WTC11 (cell line): ENCODE results near the gene ZFAND3. TPM values are rescaled to one million over a fixed set of nuclear protein-coding genes. Genes with fewer than 3 reads are reported as not detected.

Experiments used
- ATAC-seq: fragments of 200-7000 bp; cut with Tn5 transposase; 2 replicates; pipeline ENCODE4 v1.10.0; 2021; ENCODE audit warnings: mild to moderate bottlenecking, moderate library complexity
- CTCF ChIA-PET: fragments of 300-600 bp; sonication (Branson Sonifier 250); formaldehyde crosslinking; loops from one replicate; lab custom pipeline; 2021; ENCODE audit warnings: antibody characterized with exemption; lab: Charles Lee
- POLR2A ChIA-PET: fragments of 350-600 bp; sonication (Branson Sonifier 250); formaldehyde crosslinking; loops from one replicate; lab custom pipeline; 2021; ENCODE audit warnings: antibody characterized with exemption; lab: Charles Lee
- DNase-seq: peaks from one replicate; pipeline ENCODE4 v3.0.0; 2021; ENCODE audit warnings: low spot score
- H3K27ac Mint-ChIP-seq: 2 replicates; pipeline ENCODE4 v1.8.0; 2021; ENCODE audit warnings: mixed read lengths
- H3K27me3 Mint-ChIP-seq: 2 replicates; pipeline ENCODE4 v1.8.0; 2021; ENCODE audit warnings: low read depth, mild to moderate bottlenecking, moderate library complexity, mixed read lengths
- H3K36me3 Mint-ChIP-seq: 2 replicates; pipeline ENCODE4 v1.8.0; 2021; ENCODE audit warnings: mixed read lengths
- H3K4me1 Mint-ChIP-seq: 2 replicates; pipeline ENCODE4 v1.8.0; 2022; ENCODE audit warnings: mixed read lengths
- H3K4me3 Mint-ChIP-seq: 2 replicates; pipeline ENCODE4 v1.8.0; 2021; ENCODE audit warnings: mild to moderate bottlenecking, moderate library complexity, mixed read lengths
- H3K9me3 Mint-ChIP-seq: 2 replicates; pipeline ENCODE4 v1.8.0; 2021; ENCODE audit warnings: mixed read lengths
- AFF4 ChIP-seq: sonication (generic); formaldehyde crosslinking; IDR thresholded peaks from 2 replicates; pipeline ENCODE4 v1.8.1; 2023; ENCODE audit warnings: mild to moderate bottlenecking, missing genetic modification reagents, borderline replicate concordance
- ATF2 ChIP-seq: sonication (generic); formaldehyde crosslinking; IDR thresholded peaks from 2 replicates; pipeline ENCODE4 v1.8.1; 2022; ENCODE audit warnings: low read depth, missing genetic modification reagents, borderline replicate concordance
- ATF6 ChIP-seq: sonication (generic); formaldehyde crosslinking; IDR thresholded peaks from 2 replicates; pipeline ENCODE4 v1.8.1; 2023; ENCODE audit warnings: mild to moderate bottlenecking, missing genetic modification reagents
- E2F1 ChIP-seq: sonication (generic); formaldehyde crosslinking; IDR thresholded peaks from 2 replicates; pipeline ENCODE4 v1.8.0; 2022; ENCODE audit warnings: mild to moderate bottlenecking, missing genetic modification reagents
- E2F5 ChIP-seq: sonication (generic); formaldehyde crosslinking; IDR thresholded peaks from 2 replicates; pipeline ENCODE4 v1.8.1; 2022; ENCODE audit warnings: mild to moderate bottlenecking, moderate library complexity, missing genetic modification reagents
- ERG ChIP-seq: fragments of 250-450 bp; sonication (Bioruptor Pico); IDR thresholded peaks from 2 replicates; pipeline ENCODE4 v1.8.0; 2021; ENCODE audit warnings: mild to moderate bottlenecking
- FOXP1 ChIP-seq: sonication (generic); formaldehyde crosslinking; IDR thresholded peaks from 2 replicates; pipeline ENCODE4 v1.8.0; 2022; ENCODE audit warnings: missing genetic modification reagents, mild to moderate bottlenecking, moderate library complexity, borderline replicate concordance
- GTF2I ChIP-seq: fragments of 250-450 bp; sonication (Bioruptor Pico); conservative IDR thresholded peaks from 2 replicates; pipeline ENCODE4 v1.4.0; 2021; ENCODE audit warnings: mild to moderate bottlenecking
- MLX ChIP-seq: sonication (generic); formaldehyde crosslinking; IDR thresholded peaks from 2 replicates; pipeline ENCODE4 v1.8.1; 2023; ENCODE audit warnings: mild to moderate bottlenecking, missing genetic modification reagents, moderate library complexity
- NR1H2 ChIP-seq: sonication (generic); formaldehyde crosslinking; IDR thresholded peaks from 2 replicates; pipeline ENCODE4 v1.9.0; 2021; ENCODE audit warnings: mild to moderate bottlenecking, moderate library complexity, missing genetic modification reagents
- SOX15 ChIP-seq: fragments of 250-450 bp; sonication (Bioruptor Pico); IDR thresholded peaks from 2 replicates; pipeline ENCODE4 v1.9.0; 2021; ENCODE audit warnings: mild to moderate bottlenecking
- TEAD4 ChIP-seq: sonication (generic); formaldehyde crosslinking; IDR thresholded peaks from 2 replicates; pipeline ENCODE4 v1.8.0; 2022; ENCODE audit warnings: mild to moderate bottlenecking, missing genetic modification reagents
- ZBTB21 ChIP-seq: sonication (generic); formaldehyde crosslinking; IDR thresholded peaks from 2 replicates; pipeline ENCODE4 v1.8.1; 2023; ENCODE audit warnings: mild to moderate bottlenecking, missing genetic modification reagents, borderline replicate concordance
- ZNF219 ChIP-seq: sonication (generic); formaldehyde crosslinking; IDR thresholded peaks from 2 replicates; pipeline ENCODE4 v1.8.0; 2023; ENCODE audit warnings: missing genetic modification reagents, mild to moderate bottlenecking, borderline replicate concordance
- ZNF396 ChIP-seq: fragments of 250-450 bp; sonication (Bioruptor Pico); IDR thresholded peaks from 2 replicates; pipeline ENCODE4 v1.8.0; 2021; ENCODE audit warnings: mild to moderate bottlenecking, moderate library complexity, borderline replicate concordance
- total RNA-seq: library from RNA; stranded (reverse); gene quantifications from 3 replicates; pipeline ENCODE4 v1.2.3, GENCODE V29; 2021
- TF ChIP-seq, protein P1 (sequence below): sonication (generic); formaldehyde crosslinking; IDR thresholded peaks from 2 replicates; pipeline ENCODE4 v1.8.0; 2023; ENCODE audit warnings: mild to moderate bottlenecking, missing genetic modification reagents

ZFAND3 gene
- total RNA-seq, 1 experiment from 2014 or later = 50.3 TPM

DNA sequence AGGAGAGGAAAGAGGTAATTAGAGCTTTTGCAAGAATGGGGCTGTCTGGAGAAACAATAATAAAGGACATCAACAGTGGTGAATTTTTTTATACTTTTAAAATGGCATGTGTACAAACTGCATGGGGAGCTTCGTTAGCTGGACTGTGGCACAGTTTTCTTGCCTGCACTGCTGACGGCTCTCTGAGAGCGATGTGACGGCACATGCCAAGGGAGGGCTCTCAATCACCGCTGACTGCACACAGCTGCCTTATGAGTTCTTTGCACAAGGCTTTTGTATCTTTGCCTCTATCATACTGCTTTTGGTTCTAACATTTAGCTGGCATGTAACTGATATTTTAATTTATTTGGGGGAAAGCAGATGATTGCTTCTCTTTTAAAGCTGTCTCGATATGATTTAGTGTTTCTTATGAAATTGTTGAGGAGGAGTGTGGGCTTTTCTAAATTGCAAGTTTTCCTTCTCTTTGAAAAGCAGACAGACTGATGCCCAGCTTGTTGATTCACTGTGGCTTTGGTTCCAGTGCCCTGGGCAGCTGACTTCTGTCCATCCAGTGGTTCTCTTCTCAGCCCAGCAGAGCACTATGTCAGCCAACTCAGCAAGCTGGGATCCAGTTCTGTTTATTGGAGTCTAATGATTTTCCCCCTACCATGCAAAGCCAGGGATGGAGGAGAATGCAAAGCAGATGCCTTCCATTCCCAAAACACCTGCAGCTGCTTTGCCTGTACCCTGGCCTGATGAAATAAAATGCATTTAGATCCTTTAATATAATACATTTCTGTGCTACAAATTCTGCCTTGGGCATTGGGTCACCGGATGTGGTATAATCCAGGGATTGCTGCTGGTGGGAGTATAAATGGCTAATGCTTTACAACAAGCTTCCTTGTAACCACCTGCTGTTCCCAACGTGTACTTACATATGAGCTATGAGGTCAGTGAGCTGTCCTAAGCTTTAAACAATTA is 323.9 kb downstream of the ZFAND3 start:
- no peak for TF ChIP-seq ZNF219
- no peak for TF ChIP-seq ZNF396 (CRISPR knock-in tag)
- TF ChIP-seq E2F5 = no peak
- TF ChIP-seq ZBTB21 (CRISPR knock-in tag) = no peak
- TF ChIP-seq AFF4 (CRISPR knock-in tag) = no peak
- TF ChIP-seq NR1H2 (CRISPR knock-in tag) = no peak
- no peak for TF ChIP-seq ERG (CRISPR knock-in tag)
- TF ChIP-seq GTF2I (CRISPR knock-in tag) = no peak
- no peak for TF ChIP-seq MLX (CRISPR knock-in tag)
- no peak for TF ChIP-seq E2F1 (CRISPR knock-in tag)
- TF ChIP-seq SOX15 (CRISPR knock-in tag) = no peak
- TF ChIP-seq ATF6 (CRISPR knock-in tag) = no peak
- TF ChIP-seq, protein P1, sequence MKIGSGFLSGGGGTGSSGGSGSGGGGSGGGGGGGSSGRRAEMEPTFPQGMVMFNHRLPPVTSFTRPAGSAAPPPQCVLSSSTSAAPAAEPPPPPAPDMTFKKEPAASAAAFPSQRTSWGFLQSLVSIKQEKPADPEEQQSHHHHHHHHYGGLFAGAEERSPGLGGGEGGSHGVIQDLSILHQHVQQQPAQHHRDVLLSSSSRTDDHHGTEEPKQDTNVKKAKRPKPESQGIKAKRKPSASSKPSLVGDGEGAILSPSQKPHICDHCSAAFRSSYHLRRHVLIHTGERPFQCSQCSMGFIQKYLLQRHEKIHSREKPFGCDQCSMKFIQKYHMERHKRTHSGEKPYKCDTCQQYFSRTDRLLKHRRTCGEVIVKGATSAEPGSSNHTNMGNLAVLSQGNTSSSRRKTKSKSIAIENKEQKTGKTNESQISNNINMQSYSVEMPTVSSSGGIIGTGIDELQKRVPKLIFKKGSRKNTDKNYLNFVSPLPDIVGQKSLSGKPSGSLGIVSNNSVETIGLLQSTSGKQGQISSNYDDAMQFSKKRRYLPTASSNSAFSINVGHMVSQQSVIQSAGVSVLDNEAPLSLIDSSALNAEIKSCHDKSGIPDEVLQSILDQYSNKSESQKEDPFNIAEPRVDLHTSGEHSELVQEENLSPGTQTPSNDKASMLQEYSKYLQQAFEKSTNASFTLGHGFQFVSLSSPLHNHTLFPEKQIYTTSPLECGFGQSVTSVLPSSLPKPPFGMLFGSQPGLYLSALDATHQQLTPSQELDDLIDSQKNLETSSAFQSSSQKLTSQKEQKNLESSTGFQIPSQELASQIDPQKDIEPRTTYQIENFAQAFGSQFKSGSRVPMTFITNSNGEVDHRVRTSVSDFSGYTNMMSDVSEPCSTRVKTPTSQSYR (CRISPR knock-in tag) = no peak
- TF ChIP-seq ATF2 (CRISPR knock-in tag) = no peak
- no peak for TF ChIP-seq FOXP1
- TF ChIP-seq TEAD4 (CRISPR knock-in tag) = no peak
- POLR2A ChIA-PET = no interaction called here
- H3K4me1 Mint-ChIP-seq = peaks cover 60% of the 10 kb centered on the region
- H3K27me3 Mint-ChIP-seq = no peaks in the 10 kb centered on the region
- no peaks in the 10 kb centered on the region for H3K9me3 Mint-ChIP-seq
- peak overlapping the region; percentile 13 for H3K27ac Mint-ChIP-seq
- CTCF ChIA-PET = interaction anchor here (1.4 to 2.3 kb wide), 3 partner anchors 26 to 110 kb away, joined by 3 to 8 read pairs (median 4); no protein-coding TSS in a partner anchor
- no peak for ATAC-seq
- DNase-seq = no peak
- H3K36me3 Mint-ChIP-seq = no peaks in the 10 kb centered on the region
- no peak overlapping the region for H3K4me3 Mint-ChIP-seq
